NCI-H69 (cell line): ENCODE measurements around the gene OPN3.

Source experiments
- DNase-seq: peaks from one replicate; lab custom pipeline; 2025; lab: John Stamatoyannopoulos, UW

The OPN3 gene

GRCh38 chr1:241615043-241615974 lies 24.9 kb downstream of the OPN3 start:
- DNase-seq = peak; percentile 14

- no peak for DNase-seq
Observed at GRCh38 chr1:241614572-241614971, 25.6 kb downstream of the OPN3 start.

- DNase-seq = no peak
Observed at GRCh38 chr1:241614144-241614543, 26.0 kb downstream of the OPN3 start.

DNA sequence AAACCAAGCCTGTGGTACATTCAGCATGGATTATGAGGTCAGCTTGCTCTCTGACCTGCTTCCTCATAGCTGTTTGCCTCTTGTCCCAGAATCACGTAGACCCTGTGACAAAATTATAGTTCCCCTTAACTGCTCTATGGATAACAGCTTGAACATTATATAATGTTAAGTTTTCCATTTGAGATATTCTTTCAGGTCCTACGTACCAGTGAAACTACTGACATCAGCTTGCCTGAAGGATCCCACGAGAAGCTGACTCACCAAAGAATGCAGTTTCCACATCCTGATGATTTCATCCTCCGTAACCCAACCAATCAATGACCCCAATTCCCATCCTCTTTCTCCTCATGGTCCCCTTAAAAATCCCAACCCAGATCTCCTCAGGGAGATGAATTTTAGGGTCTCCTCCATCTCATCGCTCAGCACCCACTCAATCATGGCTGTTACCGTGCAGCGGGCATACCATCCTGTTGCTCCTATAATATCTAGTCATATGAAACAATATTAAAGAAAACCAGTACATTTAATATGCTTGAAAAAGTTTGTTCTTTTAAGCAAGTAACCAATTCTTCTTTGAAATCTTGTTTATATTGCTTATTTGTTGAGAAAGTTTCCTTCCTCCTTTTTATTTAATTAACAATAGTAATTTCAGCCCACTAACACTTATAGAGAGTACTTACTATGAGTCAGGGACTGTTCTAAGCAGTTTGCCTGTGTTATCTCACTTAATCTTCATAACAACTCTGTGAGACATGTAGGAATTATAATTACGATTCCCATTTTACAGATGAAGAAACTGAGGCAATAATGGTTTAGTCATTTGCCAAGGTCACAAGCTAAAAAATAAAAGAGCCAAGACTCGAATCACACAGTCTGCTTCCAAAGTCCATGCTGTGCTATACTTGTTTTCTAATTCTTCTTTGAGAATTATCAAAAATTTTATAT lies 27.4 kb downstream of the OPN3 start:
- no peak for DNase-seq

GRCh38 chr1:241611736-241612135 lies 28.4 kb downstream of the OPN3 start:
- no peak for DNase-seq

- peak; percentile 76 for DNase-seq
Observed at GRCh38 chr1:241611063-241611462, 29.1 kb downstream of the OPN3 start.

GRCh38 chr1:241610056-241610815 lies 29.9 kb downstream of the OPN3 start:
- DNase-seq = peak; percentile 81

GRCh38 chr1:241608379-241609033 lies 31.7 kb downstream of the OPN3 start:
- no peak for DNase-seq

- no peak for DNase-seq
Observed at GRCh38 chr1:241607497-241607896, 32.7 kb downstream of the OPN3 start.

DNA sequence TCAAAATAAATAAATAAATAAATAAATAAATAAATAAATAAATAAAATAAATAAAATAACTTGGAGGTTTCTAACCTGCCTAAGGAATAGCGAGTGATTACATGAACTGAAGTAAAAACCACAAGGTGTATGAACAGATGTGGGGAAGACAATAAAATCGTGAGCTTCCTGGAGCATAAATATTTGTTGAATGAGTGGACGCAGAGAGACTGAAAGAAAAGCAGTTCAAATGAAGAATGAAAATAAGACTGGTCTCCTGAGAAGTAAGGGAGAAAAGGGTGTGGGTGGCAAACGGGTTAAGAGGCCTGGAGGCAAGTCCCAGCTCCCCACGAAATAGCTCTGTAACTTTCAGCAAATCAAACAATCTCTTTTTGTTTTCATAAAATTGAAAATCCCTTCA lies 33.6 kb downstream of the OPN3 start:
- DNase-seq = no peak

GRCh38 chr1:241605146-241605805 lies 34.9 kb downstream of the OPN3 start:
- DNase-seq = peak; percentile 25

GRCh38 chr1:241603731-241604245 lies 36.4 kb downstream of the OPN3 start:
- no peak for DNase-seq

- no peak for DNase-seq
Observed at GRCh38 chr1:241600496-241600901, 39.7 kb downstream of the OPN3 start.

DNA sequence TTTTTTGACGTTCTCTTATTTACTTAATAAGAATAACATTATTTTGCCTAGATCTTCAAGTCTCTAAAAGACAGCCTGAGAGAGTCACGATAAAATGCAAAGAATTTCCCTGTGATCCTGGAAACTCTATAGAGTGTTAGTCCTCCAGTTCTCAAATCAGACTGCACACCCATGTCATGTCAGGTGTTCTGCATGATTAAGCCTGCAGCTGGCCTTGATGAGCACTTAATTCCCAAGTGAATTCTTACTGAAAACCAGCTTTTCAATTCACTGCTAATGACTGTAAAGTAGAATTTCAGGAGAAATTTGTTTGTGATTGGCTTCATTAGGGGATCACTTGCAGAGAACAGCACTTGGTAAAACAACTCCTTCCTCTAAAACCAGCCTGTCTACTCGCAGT lies 41.9 kb downstream of the OPN3 start:
- DNase-seq = no peak

GRCh38 chr1:241596633-241597032 lies 43.5 kb downstream of the OPN3 start:
- DNase-seq = no peak

DNA sequence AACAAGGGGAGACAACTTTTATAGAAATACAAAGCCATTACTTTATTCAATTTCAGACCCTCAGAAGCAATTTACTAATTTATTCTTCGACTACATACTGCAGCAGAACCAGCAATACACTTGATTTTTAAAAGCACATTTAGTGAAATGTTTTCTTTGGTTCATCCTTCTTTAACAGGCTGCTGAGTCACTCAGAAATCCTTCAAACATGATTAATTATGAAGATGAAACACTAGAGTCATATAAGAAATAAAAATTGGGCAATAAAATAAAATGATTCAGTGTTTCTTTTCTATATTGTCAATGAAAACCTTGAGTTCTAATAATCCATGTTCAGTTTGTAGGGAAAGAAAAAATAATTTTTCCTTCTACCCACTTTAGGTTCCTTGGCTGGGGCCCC lies 47.0 kb downstream of the OPN3 start:
- no peak for DNase-seq

DNA sequence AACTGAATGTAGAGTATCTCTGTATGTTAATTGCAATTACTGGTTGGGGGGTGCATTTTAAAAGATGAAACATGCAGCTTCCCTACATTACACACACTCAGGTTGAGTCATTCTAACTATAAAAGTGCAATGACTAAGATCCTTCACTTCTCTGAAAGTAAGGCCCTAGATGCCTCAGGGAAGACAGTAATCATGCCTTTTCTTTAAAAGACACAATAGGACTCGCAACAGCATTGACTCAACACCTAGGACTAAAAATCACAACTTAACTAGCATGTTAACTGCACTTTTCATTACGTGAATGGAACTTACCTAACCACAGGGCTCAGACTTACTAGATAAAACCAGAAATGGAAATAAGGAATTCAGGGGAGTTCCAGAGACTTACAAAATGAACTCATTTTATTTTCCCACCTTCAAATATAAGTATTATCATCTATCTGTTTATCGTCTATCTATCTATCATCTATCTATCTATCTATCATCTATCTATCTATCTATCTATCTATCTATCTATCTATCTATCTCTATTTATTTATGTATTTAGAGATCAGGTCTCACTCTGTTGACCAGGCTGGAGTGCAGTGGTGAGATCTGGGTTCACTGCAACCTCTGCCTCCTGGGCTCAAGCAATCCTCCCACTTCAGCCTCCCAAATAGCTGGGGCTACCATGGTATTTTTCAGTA lies 47.8 kb downstream of the OPN3 start:
- no peak for DNase-seq

GRCh38 chr1:241591736-241592135 lies 48.4 kb downstream of the OPN3 start:
- DNase-seq = no peak

DNA sequence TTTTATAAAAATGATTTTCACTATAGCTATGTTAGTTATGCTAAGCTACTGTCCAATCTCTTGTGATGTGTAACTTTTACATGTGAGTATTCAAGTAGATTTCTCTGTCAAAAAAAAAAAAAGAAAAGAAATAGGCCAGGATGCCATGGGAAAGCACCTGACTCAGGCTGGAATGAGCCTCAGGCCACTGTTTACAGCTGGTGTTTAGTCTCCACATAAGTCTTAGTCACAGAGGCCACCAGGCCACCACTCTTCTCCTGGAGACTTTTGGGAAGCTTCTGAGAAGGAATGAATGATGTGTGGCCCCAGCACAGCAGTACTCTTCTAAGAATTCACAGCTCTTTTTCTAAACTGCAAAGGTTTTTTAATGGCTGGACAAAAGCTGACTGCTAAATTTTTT lies 48.9 kb downstream of the OPN3 start:
- DNase-seq = no peak

DNA sequence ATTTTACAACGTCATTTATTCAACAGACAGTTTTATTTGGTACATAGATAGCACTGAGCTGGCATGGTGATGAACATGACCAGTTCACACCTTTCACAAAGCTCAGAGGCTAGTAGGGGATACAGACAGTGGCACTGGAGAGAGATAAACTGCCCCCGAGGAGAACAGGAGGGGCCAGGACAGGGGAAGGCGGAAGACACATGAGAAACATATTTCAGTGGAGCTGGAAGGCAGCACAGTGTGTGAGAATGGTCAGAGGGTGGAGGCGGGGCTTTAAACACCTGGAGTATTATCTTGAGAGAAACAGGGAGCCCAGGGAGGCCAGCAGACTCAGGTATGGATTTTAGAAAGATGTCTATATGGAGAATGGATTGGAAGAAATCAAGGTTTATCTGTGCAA lies 49.5 kb downstream of the OPN3 start:
- DNase-seq = peak; percentile 8
